Hepatocyte (in vitro differentiated cells): ENCODE results near the gene NT5C2. TPM values are rescaled to one million over a fixed set of nuclear protein-coding genes. Genes with fewer than 3 reads are reported as not detected.

Experiments
- DNase-seq: peaks from one replicate; pipeline ENCODE4 v3.0.0-alpha.2; 2016; ENCODE audit warnings: low spot score
- H2AFZ ChIP-seq: fragments of 200-600 bp; sonication (generic); 2 replicates; pipeline ENCODE4 v1.6.0; 2016; ENCODE audit warnings: antibody characterized with exemption, mild to moderate bottlenecking
- H3K27ac ChIP-seq: fragments of 200-600 bp; sonication (generic); 2 replicates; pipeline ENCODE4 v1.5.1; 2016; ENCODE audit warnings: mild to moderate bottlenecking
- H3K27me3 ChIP-seq: fragments of 200-600 bp; sonication (generic); 2 replicates; pipeline ENCODE4 v1.6.1; 2016
- H3K36me3 ChIP-seq: fragments of 200-600 bp; sonication (generic); replicated peaks from 2 replicates; pipeline ENCODE4 v1.5.1; 2016; ENCODE audit warnings: low read depth; ENCODE audit not compliant: insufficient read depth
- H3K4me1 ChIP-seq: fragments of 200-600 bp; sonication (generic); 2 replicates; pipeline ENCODE4 v1.5.1; 2016; ENCODE audit warnings: mild to moderate bottlenecking, moderate library complexity; ENCODE audit not compliant: insufficient read depth
- H3K4me2 ChIP-seq: fragments of 200-600 bp; sonication (generic); 2 replicates; pipeline ENCODE4 v1.6.0; 2016
- H3K4me3 ChIP-seq: fragments of 200-600 bp; sonication (generic); 2 replicates; pipeline ENCODE4 v1.5.1; 2016; ENCODE audit warnings: mild to moderate bottlenecking
- H3K79me2 ChIP-seq: fragments of 200-600 bp; sonication (generic); 2 replicates; pipeline ENCODE4 v1.6.0; 2017; ENCODE audit warnings: mild to moderate bottlenecking
- H3K9me2 ChIP-seq: fragments of 200-600 bp; sonication (generic); replicated peaks from 2 replicates; pipeline ENCODE4 v1.6.0; 2017; ENCODE audit warnings: mild to moderate bottlenecking; ENCODE audit not compliant: insufficient read depth
- H3K9me3 ChIP-seq: fragments of 200-600 bp; sonication (generic); 2 replicates; pipeline ENCODE4 v1.5.1; 2016; ENCODE audit warnings: low read depth, mild to moderate bottlenecking
- H4K20me1 ChIP-seq: fragments of 200-600 bp; sonication (generic); 2 replicates; pipeline ENCODE4 v1.6.0; 2016; ENCODE audit warnings: mild to moderate bottlenecking; ENCODE audit not compliant: insufficient read depth, poor library complexity, severe bottlenecking
- EZH2 ChIP-seq: fragments of 200-600 bp; sonication (generic); IDR thresholded peaks from 2 replicates; pipeline ENCODE4 v1.6.1; 2016; ENCODE audit warnings: antibody characterized with exemption, mild to moderate bottlenecking, borderline replicate concordance
- EZH2phosphoT487 ChIP-seq: fragments of 200-600 bp; sonication (generic); IDR thresholded peaks from one replicate; pipeline ENCODE4 v1.6.1; 2018; ENCODE audit warnings: antibody characterized with exemption, mild to moderate bottlenecking, low read depth, moderate library complexity; ENCODE audit not compliant: unreplicated experiment, severe bottlenecking
- WGBS: methylation state at CpG from one replicate; pipeline ENCODE4 v1.1.6; 2016; ENCODE audit warnings: low lambda C conversion rate; ENCODE audit errors: missing lambda C conversion rate; 5-methylcytosine and 5-hydroxymethylcytosine counted together
- polyA plus RNA-seq: library from polyadenylated mRNA; unstranded; fragments of >200 nt; fragmentation: Nextera tagmentation; extraction: Ambion mirVana; gene quantifications from 2 replicates; pipeline ENCODE4 v1.2.1, GENCODE V29; 2016
- total RNA-seq: library from RNA; depleted of rRNA; stranded (reverse); fragments of >200 nt; gene quantifications from 2 replicates; pipeline ENCODE4 v1.2.3, GENCODE V29; 2014
- TF ChIP-seq, protein P1 (sequence below): fragments of 200-600 bp; sonication (generic); IDR thresholded peaks from 2 replicates; pipeline ENCODE4 v1.5.1; 2016; ENCODE audit warnings: antibody characterized with exemption, mild to moderate bottlenecking; ENCODE audit not compliant: poor library complexity

The NT5C2 gene
- total and polyA plus RNA-seq, 2 experiments from 2014 or later: 50.7 to 52.0 TPM

DNA sequence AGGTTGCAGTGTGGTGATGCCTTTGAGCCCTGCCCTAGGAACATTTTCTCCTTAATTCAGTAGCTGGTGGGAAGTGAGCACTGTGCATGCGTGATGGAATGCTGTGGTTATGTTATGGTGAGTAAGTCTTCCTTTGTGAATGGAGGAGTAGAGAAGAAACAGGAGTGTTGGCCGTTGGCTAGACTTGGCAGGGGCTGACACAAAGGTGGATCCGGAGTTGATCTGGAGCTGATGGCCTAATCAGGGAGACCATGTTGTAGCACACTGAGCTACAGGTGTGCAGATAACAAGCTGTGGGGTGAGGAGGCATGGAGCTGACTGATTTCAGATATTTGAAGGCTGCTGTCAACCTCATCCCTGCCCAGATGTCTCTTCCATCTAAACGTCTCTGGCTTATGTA is 152.7 kb downstream of the NT5C2 start:
- Histone ChIP-seq H3K27me3 (no peaks in the 10 kb centered on the region), H2AFZ (no peak overlapping the region), H3K9me3 (no peaks in the 10 kb centered on the region), H3K4me1 (no peaks in the 10 kb centered on the region), H3K4me2 (no peak overlapping the region), H4K20me1 (no peaks in the 10 kb centered on the region), H3K4me3 (no peak overlapping the region), H3K27ac (no peak overlapping the region), H3K79me2 (no peaks in the 10 kb centered on the region), H3K9me2 (no peaks in the 10 kb centered on the region), H3K36me3 (no peaks in the 10 kb centered on the region)
- DNase-seq: no peak
- TF ChIP-seq EZH2phosphoT487: no peak
- TF ChIP-seq, protein P1, sequence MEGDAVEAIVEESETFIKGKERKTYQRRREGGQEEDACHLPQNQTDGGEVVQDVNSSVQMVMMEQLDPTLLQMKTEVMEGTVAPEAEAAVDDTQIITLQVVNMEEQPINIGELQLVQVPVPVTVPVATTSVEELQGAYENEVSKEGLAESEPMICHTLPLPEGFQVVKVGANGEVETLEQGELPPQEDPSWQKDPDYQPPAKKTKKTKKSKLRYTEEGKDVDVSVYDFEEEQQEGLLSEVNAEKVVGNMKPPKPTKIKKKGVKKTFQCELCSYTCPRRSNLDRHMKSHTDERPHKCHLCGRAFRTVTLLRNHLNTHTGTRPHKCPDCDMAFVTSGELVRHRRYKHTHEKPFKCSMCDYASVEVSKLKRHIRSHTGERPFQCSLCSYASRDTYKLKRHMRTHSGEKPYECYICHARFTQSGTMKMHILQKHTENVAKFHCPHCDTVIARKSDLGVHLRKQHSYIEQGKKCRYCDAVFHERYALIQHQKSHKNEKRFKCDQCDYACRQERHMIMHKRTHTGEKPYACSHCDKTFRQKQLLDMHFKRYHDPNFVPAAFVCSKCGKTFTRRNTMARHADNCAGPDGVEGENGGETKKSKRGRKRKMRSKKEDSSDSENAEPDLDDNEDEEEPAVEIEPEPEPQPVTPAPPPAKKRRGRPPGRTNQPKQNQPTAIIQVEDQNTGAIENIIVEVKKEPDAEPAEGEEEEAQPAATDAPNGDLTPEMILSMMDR: no peak
- no peak for TF ChIP-seq EZH2
- 90% methylated on average over 4 of the region's 4 CpGs for WGBS

DNA sequence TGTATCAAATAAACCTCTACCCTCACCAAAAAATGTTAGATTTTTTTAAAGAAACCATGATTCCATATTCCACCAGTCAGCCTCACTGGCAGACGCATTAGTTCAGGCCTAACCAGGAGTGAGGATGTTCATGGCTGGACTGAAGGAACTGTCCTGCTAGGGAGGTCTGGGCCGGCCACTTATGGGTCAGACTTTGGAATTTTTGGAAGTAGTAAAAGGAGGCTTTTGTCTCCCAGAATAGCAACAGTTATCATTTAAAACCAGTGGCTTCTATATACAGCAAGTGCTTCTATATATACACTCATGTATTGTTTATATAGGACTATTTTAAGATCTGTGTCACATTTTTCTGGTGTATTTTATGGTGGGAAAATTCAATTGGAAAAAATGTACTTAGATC is 154.5 kb downstream of the NT5C2 start:
- H3K36me3 ChIP-seq: no peaks in the 10 kb centered on the region
- no peak overlapping the region for H3K27ac ChIP-seq
- no peaks in the 10 kb centered on the region for H3K79me2 ChIP-seq
- H4K20me1 ChIP-seq: no peaks in the 10 kb centered on the region
- H3K4me3 ChIP-seq: no peak overlapping the region
- TF ChIP-seq EZH2 (no peak), EZH2phosphoT487 (no peak)
- TF ChIP-seq, protein P1: no peak
- no peak overlapping the region for H2AFZ ChIP-seq
- H3K9me3 ChIP-seq: no peaks in the 10 kb centered on the region
- WGBS: 78% methylated on average over 2 of the region's 2 CpGs
- DNase-seq: no peak
- no peaks in the 10 kb centered on the region for H3K4me1 ChIP-seq
- H3K9me2 ChIP-seq: no peaks in the 10 kb centered on the region
- H3K4me2 ChIP-seq: no peak overlapping the region
- no peaks in the 10 kb centered on the region for H3K27me3 ChIP-seq

Other genes with a start within 250 kb of the NT5C2 start
- gene RPEL1, start 52.6 kb upstream of the NT5C2 start, total RNA-seq: 0.10 TPM in 1 of 2 replicates, not detected in the other
- not detected in 2 replicates for gene RPEL1, start 52.6 kb upstream of the NT5C2 start, polyA plus RNA-seq
- gene INA, start 83.9 kb upstream of the NT5C2 start, total RNA-seq: 0.16 and 0.93 TPM in 2 replicates
- gene INA, start 83.9 kb upstream of the NT5C2 start, polyA plus RNA-seq: 0.71 TPM in 1 of 2 replicates, not detected in the other
- gene PCGF6, start 157.9 kb upstream of the NT5C2 start, total RNA-seq: 9.0 and 12.6 TPM in 2 replicates
- 5.7 and 7.7 TPM in 2 replicates for gene PCGF6, start 157.9 kb upstream of the NT5C2 start, polyA plus RNA-seq
- gene TAF5, start 174.7 kb upstream of the NT5C2 start, total RNA-seq: 6.6 and 6.9 TPM in 2 replicates
- 5.3 and 5.4 TPM in 2 replicates for gene TAF5, start 174.7 kb upstream of the NT5C2 start, polyA plus RNA-seq
- gene ATP5MK, start 203.2 kb upstream of the NT5C2 start, total RNA-seq: 408 and 516 TPM in 2 replicates
- 617 and 647 TPM in 2 replicates for gene ATP5MK, start 203.2 kb upstream of the NT5C2 start, polyA plus RNA-seq
- 15.5 and 17.3 TPM in 2 replicates for gene PDCD11, start 203.4 kb upstream of the NT5C2 start, total RNA-seq
- 9.9 and 14.8 TPM in 2 replicates for gene PDCD11, start 203.4 kb upstream of the NT5C2 start, polyA plus RNA-seq